Natural killer cell treated with Interleukin-12 subunit alpha and Interleukin-12 subunit beta and Interleukin-15 and Interleukin-18, amount 100 ng/mL, for 72 hours (primary cell): ENCODE results near the gene ANKIB1. TPM values are rescaled to one million over a fixed set of nuclear protein-coding genes. Genes with fewer than 3 reads are reported as not detected.
A peak's percentile ranks its signal among the peaks of the same experiment; 100 is the strongest.
"Not testable (repeated sequence)": the region's sequence is repeated elsewhere in the genome, so short reads cannot be mapped to it uniquely, and the experiment has no call there.

Experiments
- ATAC-seq, 2 donors: fragments of 150-1000 bp; cut with Tn5 transposase in 1 of 2; sonication (Bioruptor Pico), chemical (Tn5 transposase) in 1 of 2; 2 replicates each; pipeline ENCODE4 v1.10.0; 2021
- DNase-seq: peaks from one replicate; pipeline ENCODE4 v3.0.0; 2022; ENCODE audit warnings: low spot score
- H3K27ac Mint-ChIP-seq, 2 donors: 1 replicate in 1 of 2; 2 replicates in 1 of 2; pipeline ENCODE4 v1.8.0; 2022; ENCODE audit warnings: mixed read lengths in 2 of 2, mild to moderate bottlenecking in 1 of 2, moderate library complexity in 1 of 2
- H3K27me3 Mint-ChIP-seq, 2 donors: 1 replicate in 1 of 2; 2 replicates in 1 of 2; pipeline ENCODE4 v1.8.0; 2022; ENCODE audit warnings: mixed read lengths in 2 of 2
- H3K36me3 Mint-ChIP-seq: one replicate; pipeline ENCODE4 v1.8.0; 2022; ENCODE audit warnings: mixed read lengths
- H3K4me1 Mint-ChIP-seq, 2 donors: 1 replicate in 1 of 2; 2 replicates in 1 of 2; pipeline ENCODE4 v1.8.0; 2022; ENCODE audit warnings: low read depth in 2 of 2, mixed read lengths in 2 of 2, mild to moderate bottlenecking in 1 of 2
- H3K4me3 Mint-ChIP-seq: one replicate; pipeline ENCODE4 v1.8.0; 2022; ENCODE audit warnings: mixed read lengths
- H3K9me3 Mint-ChIP-seq: 2 replicates; pipeline ENCODE4 v1.8.0; 2022; ENCODE audit warnings: mixed read lengths
- total RNA-seq, 2 donors: library from RNA; stranded (reverse); gene quantifications; one replicate each; pipeline ENCODE4 v1.2.3, GENCODE V29; 2022

Gene ANKIB1
- total RNA-seq, 2 donors from 2014 or later = 48.8 to 66.8 TPM

DNA sequence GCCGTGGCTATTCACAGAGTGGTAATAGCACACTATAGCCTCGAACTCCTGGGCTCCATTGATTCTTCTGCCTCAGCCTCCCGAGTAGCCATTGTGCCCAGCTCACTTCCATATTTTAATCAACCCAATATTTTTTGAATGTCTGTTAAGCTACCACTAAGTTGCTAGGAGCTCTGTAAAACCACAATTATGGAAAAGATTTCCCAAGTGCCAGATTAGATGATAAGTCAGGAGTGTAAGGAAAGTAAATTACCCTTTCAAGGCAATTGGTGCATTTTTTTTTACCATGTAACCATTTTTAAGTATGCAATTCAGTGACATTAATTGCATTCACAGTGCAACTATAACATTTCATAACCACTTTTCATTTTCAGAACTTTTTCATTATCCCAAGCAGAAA lies 114.0 kb downstream of the ANKIB1 start:
- Mint-ChIP-seq H3K4me3 (no peak overlapping the region), H3K27ac (no peak overlapping the region), H3K36me3 (peaks cover 12% of the 10 kb centered on the region), H3K4me1 (no peaks in the 10 kb centered on the region), H3K9me3 (no peaks in the 10 kb centered on the region), H3K27me3 (no peaks in the 10 kb centered on the region)
- DNase-seq = no peak
- ATAC-seq = no peak

DNA sequence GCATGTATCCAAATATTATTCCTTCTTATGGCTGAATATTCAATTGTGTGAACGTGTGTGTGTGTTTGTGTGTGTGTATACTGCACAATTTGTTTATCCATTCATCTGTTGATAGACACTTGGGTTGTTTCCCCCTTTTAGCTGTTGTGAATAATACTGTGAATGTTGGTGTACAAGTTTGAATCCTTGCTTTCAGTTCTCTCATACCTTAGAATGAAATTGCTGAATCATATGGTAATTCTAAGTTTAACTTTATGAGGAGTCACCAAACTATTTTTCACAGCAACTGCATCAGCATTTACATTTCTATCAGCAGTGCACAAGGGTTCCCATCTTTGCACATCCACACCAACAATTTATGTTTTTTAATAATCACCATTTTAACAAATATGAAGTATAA lies 114.6 kb downstream of the ANKIB1 start:
- peaks cover 0 to 3% of the 10 kb centered on the region in 2 donors for H3K4me1 Mint-ChIP-seq
- DNase-seq (no peak), ATAC-seq (no peak)
- no peaks in the 10 kb centered on the region for H3K9me3 Mint-ChIP-seq
- H3K36me3 Mint-ChIP-seq = peaks cover 14% of the 10 kb centered on the region
- H3K27me3 Mint-ChIP-seq = no peaks in the 10 kb centered on the region
- no peak overlapping the region for H3K27ac Mint-ChIP-seq
- H3K4me3 Mint-ChIP-seq = no peak overlapping the region

DNA sequence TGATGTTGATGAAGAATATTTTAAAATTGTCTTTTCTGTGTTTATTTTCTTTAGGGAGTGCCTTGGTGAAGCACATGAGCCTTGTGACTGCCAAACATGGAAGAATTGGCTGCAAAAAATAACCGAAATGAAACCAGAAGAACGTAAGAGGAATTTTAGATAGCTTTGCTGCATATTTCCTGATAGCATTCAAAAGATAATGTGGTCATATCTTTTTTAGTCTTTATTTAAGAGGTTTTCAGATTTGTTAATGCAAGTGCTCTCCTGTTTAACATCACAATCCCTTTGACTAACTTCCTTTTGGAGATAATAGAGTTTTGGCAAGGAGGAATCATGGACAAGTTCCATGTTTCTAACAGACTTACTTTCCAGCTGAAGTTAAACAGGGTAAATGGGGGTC lies 116.4 kb downstream of the ANKIB1 start:
- Mint-ChIP-seq H3K9me3 (no peaks in the 10 kb centered on the region), H3K36me3 (peaks cover 22% of the 10 kb centered on the region), H3K4me1 (peaks cover 0 to 4% of the 10 kb centered on the region in 2 donors)

DNA sequence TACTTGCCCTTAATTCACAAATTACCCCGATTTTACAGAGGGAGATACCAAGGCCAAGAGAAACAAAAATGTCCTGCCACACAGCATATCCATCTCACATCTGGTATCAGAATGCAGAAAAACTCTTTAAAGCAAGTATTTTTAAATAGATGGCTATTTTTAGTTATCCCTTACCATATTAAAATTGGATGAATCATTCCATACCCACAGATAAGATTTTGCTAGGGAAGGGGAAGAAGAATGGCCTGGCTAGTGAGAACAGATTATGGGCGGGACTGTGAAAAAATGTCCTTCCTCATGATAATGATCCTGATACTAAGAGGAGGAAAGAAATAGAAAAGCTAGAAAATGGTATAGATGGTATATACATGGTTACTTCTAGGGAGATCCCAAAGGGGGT lies 121.0 kb downstream of the ANKIB1 start:
- Mint-ChIP-seq H3K9me3 (no peaks in the 10 kb centered on the region), H3K36me3 (peaks cover 10% of the 10 kb centered on the region), H3K4me1 (peaks cover 0 to 4% of the 10 kb centered on the region in 2 donors), H3K4me3 (no peak overlapping the region), H3K27ac (no peak overlapping the region), H3K27me3 (no peaks in the 10 kb centered on the region)
- ATAC-seq = no peak
- DNase-seq = no peak

More for the DNA sequence above, 116.4 kb downstream of the ANKIB1 start:
- no peaks in the 10 kb centered on the region for H3K27me3 Mint-ChIP-seq
- no peak overlapping the region for H3K27ac Mint-ChIP-seq
- ATAC-seq (no peak), DNase-seq (no peak)
- H3K4me3 Mint-ChIP-seq = no peak overlapping the region

DNA sequence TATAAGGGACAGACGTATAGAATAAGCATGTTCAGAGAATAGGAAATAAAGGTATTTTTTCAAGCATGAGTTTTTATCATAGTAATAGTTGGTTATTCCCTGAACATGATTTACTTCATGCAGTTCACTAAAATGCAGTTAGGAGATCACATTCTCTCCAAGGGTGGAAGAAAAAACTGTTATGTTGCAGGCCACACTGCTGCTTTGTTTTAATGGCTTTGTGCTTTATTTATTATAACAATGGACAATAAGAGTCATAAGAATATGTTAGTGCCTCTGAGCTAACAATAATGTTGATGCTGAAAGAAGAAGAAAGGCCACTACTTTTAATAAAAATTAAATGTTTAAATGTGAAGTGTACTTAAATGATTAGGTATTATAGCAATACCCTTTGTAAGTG lies 123.0 kb downstream of the ANKIB1 start:
- H3K9me3 Mint-ChIP-seq = no peaks in the 10 kb centered on the region
- H3K36me3 Mint-ChIP-seq = peaks cover 10% of the 10 kb centered on the region
- H3K4me1 Mint-ChIP-seq = peaks cover 0 to 4% of the 10 kb centered on the region in 2 donors
- ATAC-seq (no peak), DNase-seq (no peak)
- no peak overlapping the region for H3K4me3 Mint-ChIP-seq
- H3K27me3 Mint-ChIP-seq = no peaks in the 10 kb centered on the region
- no peak overlapping the region for H3K27ac Mint-ChIP-seq

DNA sequence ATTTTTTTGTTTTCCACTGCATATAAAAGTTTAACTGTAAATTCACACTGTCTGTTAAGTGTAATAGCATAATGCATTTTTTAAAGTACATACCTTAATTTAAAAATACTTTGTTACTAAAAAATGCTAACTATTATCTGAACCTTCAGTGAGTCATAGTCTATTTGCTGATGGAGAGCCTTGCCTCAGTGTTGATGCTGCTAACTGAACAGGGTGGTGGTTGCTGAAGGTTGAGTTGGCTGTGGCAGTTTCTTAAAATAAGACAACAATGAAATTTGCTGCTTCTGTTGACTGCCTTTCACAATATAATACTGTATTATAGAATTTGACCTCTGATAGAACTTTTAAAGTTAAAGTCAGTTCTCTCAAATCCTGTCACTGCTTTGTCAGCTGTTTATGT lies 129.2 kb downstream of the ANKIB1 start:
- H3K4me3 Mint-ChIP-seq = no peak overlapping the region
- H3K27ac Mint-ChIP-seq = no peak overlapping the region
- H3K27me3 Mint-ChIP-seq = no peaks in the 10 kb centered on the region
- DNase-seq (no peak), ATAC-seq (no peak)
- peaks cover 5% of the 10 kb centered on the region for H3K36me3 Mint-ChIP-seq
- H3K9me3 Mint-ChIP-seq = no peaks in the 10 kb centered on the region
- no peaks in the 10 kb centered on the region for H3K4me1 Mint-ChIP-seq

DNA sequence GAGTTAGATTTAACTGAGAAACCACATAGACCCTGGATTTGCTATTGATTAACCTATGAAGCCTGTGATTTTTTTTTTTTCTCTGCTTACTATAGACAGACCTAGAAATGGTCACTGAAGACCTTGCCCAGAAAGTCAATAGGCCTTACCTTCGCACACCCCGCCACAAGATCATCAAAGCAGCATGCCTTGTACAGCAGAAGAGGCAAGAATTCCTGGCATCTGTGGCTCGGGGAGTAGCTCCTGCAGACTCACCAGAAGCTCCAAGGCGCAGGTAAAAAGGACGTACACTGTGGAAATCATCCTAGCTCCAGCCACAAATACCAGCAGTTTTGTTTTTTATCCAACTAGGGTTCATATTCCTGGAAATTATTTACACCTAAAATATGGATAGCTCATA lies 145.3 kb downstream of the ANKIB1 start:
- H3K4me3 Mint-ChIP-seq = no peak overlapping the region
- no peak overlapping the region for H3K27ac Mint-ChIP-seq
- peaks cover 4% of the 10 kb centered on the region for H3K36me3 Mint-ChIP-seq
- DNase-seq = no peak
- no peaks in the 10 kb centered on the region for H3K4me1 Mint-ChIP-seq
- no peaks in the 10 kb centered on the region for H3K27me3 Mint-ChIP-seq
- no peak for ATAC-seq
- no peaks in the 10 kb centered on the region for H3K9me3 Mint-ChIP-seq

DNA sequence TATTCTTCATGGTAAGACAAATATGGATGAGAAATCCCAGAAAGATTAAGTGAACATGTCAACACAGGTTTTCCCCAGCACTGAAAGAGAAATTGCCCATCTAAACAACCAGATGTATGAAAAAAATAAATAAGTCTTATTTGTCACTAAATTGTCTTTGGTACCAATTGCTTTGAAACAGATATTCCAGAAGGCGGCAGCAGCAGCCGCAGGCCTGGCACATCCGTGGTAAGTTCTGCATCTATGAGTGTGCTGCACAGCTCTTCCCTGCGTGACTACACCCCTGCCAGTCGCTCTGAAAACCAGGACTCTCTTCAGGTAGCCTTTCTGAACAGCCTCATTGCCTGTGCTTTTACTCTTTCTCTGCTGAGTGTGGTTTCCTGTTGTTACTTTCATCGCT lies 151.8 kb downstream of the ANKIB1 start:
- ATAC-seq = no peak
- Mint-ChIP-seq H3K27ac (no peak overlapping the region), H3K9me3 (no peaks in the 10 kb centered on the region), H3K4me3 (no peak overlapping the region), H3K27me3 (no peaks in the 10 kb centered on the region), H3K4me1 (no peaks in the 10 kb centered on the region), H3K36me3 (peaks cover 15% of the 10 kb centered on the region)
- no peak for DNase-seq

DNA sequence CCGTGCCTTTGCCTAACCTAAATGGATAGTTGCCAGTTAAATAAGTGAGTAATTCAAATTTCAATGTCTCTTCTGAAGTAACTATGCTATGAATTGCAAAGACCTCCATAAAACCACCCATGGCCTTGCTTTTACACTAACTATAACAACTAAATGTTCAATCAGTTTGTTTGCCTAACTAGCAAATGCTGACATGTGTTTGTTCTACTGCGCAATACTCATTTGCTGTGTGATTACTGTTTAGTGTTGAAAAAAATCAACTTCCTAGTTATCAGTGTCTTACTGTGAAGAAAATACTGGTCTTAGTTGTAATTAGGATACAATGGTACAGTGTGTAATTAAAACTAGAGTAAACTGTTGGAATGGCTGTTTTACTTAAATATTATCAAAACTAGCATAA lies 154.2 kb downstream of the ANKIB1 start:
- Mint-ChIP-seq H3K4me1 (peaks cover 14 to 19% of the 10 kb centered on the region in 2 donors), H3K27ac (no peak overlapping the region), H3K4me3 (no peak overlapping the region), H3K36me3 (peaks cover 15% of the 10 kb centered on the region), H3K9me3 (no peaks in the 10 kb centered on the region), H3K27me3 (no peaks in the 10 kb centered on the region)
- DNase-seq = no peak
- ATAC-seq = no peak

DNA sequence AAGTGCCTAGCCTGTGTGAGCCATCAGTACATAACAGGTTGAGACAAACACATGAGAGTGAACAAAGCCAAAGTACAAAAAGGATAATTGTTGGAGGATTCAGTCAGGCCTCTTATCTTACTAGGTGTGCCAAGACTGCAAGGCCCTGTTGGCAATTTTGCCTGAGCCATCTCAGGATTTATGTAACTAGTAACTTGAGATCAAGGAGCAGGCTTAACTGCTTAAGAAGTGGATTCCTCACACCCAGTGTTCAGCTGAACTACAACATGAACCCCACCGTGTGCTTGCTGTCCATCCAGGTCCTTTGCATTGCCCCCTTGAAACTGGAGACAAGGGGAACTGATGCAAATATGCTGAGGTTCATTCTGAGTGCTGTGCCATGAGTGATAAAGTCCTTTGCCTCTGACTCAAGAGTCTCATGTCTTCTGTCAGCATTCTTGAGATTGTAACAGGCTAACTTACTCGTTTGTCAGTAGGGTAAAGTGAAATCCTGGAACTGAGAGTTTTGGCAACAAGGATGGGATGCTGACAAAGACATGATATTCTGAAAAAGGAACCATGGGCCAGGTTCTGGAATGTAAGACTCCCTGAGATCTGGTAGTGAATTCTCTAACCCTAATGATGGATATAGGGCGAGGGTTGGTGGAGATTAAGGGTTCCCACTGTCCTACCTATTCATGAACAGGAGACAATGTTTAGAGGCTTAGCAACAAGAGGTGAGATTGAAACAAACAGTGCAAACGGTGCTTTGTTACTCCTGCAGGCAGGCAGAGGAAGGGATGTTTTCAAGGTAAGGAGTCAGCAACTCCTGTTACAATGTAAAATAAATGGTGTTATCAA lies 157.4 kb downstream of the ANKIB1 start:
- H3K4me1 Mint-ChIP-seq = peaks cover 14 to 19% of the 10 kb centered on the region in 2 donors
- H3K27ac Mint-ChIP-seq = peak overlapping the region; percentile 10 to 38
- no peak for ATAC-seq
- H3K4me3 Mint-ChIP-seq = peak overlapping the region; percentile 68
- H3K9me3 Mint-ChIP-seq = no peaks in the 10 kb centered on the region
- DNase-seq = no peak
- no peaks in the 10 kb centered on the region for H3K27me3 Mint-ChIP-seq
- peaks cover 11% of the 10 kb centered on the region for H3K36me3 Mint-ChIP-seq

DNA sequence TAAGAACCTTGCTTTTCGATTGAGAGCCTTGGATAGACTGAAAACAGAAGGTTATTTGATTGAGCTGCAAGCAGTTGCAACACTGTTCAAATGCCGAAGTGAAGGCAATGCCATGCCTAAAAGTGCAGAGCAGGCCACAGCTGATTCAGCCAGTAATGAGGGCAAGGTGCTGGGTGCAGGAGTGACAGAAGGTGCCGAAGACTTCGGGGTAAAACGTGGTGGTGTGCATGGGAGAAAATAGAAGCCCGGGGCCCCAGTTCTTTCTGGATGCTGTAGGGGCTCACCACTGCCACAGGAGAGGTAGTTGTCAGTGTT lies 157.9 kb downstream of the ANKIB1 start:
- Mint-ChIP-seq H3K4me1 (peaks cover 14 to 19% of the 10 kb centered on the region in 2 donors), H3K27ac (peak overlapping the region; percentile 10 to 38), H3K36me3 (peaks cover 6% of the 10 kb centered on the region), H3K27me3 (peaks cover 0 to 2% of the 10 kb centered on the region in 2 donors), H3K4me3 (peak overlapping the region; percentile 68), H3K9me3 (no peaks in the 10 kb centered on the region)
- no peak for DNase-seq
- ATAC-seq = peak; percentile 48 to 59

DNA sequence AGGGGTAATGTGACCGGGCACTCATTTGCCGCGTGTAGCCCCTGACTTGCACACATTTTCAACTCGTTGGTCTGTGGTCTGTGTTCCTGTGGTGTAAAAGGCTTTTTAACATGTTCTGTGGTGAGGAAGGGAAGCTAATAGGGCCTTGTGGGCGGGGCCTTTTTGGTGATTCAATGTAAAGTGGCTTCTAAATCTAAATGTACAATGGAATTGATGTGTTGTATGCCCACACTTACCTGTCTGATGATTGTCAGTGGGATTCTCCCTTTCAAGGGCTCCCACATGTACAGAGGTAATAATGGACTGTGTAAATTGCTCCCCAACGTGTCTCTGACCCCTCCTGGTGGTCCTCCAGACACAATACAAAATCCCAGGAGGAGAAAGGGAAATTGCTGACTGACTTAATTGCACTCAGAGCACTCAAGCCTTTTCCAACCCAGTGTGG lies 158.4 kb downstream of the ANKIB1 start:
- Mint-ChIP-seq H3K27me3 (peaks cover 0 to 2% of the 10 kb centered on the region in 2 donors), H3K4me3 (peak overlapping the region; percentile 68)
- peak; percentile 79 for DNase-seq

DNA sequence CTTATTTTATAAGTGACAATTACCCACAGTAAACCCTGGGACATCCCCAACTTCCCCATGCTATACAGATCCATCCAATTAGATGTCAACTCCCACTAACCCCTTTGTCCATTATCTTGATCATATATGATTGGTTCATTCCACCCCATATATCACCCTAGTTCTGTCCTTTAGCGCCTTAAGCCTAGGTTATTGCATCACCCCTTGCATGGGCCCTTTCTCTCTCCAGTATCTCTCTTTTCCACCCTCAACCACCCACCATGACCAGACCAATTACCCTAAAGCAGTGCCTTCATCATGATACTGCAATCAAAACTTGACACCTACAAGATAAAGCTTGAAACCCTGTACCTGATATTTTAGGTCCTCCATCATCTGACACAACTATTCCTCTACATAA lies 163.6 kb downstream of the ANKIB1 start:
- no peaks in the 10 kb centered on the region for H3K36me3 Mint-ChIP-seq
- H3K9me3 Mint-ChIP-seq = no peaks in the 10 kb centered on the region
- no peak overlapping the region for H3K27ac Mint-ChIP-seq
- H3K4me1 Mint-ChIP-seq = peaks cover 2 to 5% of the 10 kb centered on the region in 2 donors
- peaks cover 13 to 17% of the 10 kb centered on the region in 2 donors for H3K27me3 Mint-ChIP-seq
- no peak overlapping the region for H3K4me3 Mint-ChIP-seq
- DNase-seq = no peak
- ATAC-seq = no peak

More for the DNA sequence above, 158.4 kb downstream of the ANKIB1 start:
- Mint-ChIP-seq H3K36me3 (peaks cover 4% of the 10 kb centered on the region), H3K9me3 (no peaks in the 10 kb centered on the region), H3K27ac (peak overlapping the region in 1 of 2 donors; percentile 10), H3K4me1 (peaks cover 14 to 19% of the 10 kb centered on the region in 2 donors)
- ATAC-seq = peak; percentile 88 to 93

DNA sequence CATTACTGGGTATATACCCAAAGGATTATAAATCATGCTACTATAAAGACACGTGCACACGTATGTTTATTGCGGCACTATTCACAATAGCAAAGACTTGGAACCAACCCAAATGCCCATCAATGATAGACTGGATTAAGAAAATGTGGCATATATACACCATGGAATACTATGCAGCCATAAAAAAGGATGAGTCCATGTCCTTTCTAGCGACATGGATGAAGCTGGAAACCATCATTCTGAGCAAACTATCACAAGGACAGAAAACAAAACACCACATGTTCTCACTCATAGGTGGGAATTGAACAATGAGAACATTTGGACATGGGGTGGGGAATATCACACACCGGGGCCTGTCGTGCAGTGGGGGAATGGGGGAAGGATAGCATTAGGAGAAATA lies 164.4 kb downstream of the ANKIB1 start:
- DNase-seq, H3K27ac Mint-ChIP-seq, H3K4me1 Mint-ChIP-seq, H3K4me3 Mint-ChIP-seq, H3K36me3 Mint-ChIP-seq, ATAC-seq, H3K9me3 Mint-ChIP-seq: not testable (repeated sequence)
- H3K27me3 Mint-ChIP-seq = peaks cover 18 to 25% of the 10 kb centered on the region in 2 donors
